Measurements from ENCODE around the gene SYT14. TPM values are rescaled to one million over a fixed set of nuclear protein-coding genes. Genes with fewer than 3 reads are reported as not detected.

The SYT14 gene
- total and polyA plus RNA-seq, 3 donors from 2014 or later: 3.4 to 11.3 (median 10.8) TPM

GRCh38 chr1:210123383-210123782 lies 185.4 kb downstream of the SYT14 start:
- intact Hi-C loops (cut with DNase I; ENCODE audit: low total_unique reads): no loop called here
- H3K4me3 ChIP-seq: no peak overlapping the region
- no peak for DNase-seq
- WGBS, 2 donors: 17 to 24% methylated on average over 1 of the region's 1 CpG
- no peaks in the 10 kb centered on the region for H3K27me3 ChIP-seq
- H3K9me3 ChIP-seq: no peaks in the 10 kb centered on the region
- H3K36me3 ChIP-seq (ENCODE audit: low read depth, missing control alignments): no peaks in the 10 kb centered on the region
- no peaks in the 10 kb centered on the region for H3K4me1 ChIP-seq
- TF ChIP-seq POLR2A (IDR thresholded peaks at IDR 0.05): no peak
- TF ChIP-seq, protein P1, sequence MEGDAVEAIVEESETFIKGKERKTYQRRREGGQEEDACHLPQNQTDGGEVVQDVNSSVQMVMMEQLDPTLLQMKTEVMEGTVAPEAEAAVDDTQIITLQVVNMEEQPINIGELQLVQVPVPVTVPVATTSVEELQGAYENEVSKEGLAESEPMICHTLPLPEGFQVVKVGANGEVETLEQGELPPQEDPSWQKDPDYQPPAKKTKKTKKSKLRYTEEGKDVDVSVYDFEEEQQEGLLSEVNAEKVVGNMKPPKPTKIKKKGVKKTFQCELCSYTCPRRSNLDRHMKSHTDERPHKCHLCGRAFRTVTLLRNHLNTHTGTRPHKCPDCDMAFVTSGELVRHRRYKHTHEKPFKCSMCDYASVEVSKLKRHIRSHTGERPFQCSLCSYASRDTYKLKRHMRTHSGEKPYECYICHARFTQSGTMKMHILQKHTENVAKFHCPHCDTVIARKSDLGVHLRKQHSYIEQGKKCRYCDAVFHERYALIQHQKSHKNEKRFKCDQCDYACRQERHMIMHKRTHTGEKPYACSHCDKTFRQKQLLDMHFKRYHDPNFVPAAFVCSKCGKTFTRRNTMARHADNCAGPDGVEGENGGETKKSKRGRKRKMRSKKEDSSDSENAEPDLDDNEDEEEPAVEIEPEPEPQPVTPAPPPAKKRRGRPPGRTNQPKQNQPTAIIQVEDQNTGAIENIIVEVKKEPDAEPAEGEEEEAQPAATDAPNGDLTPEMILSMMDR (IDR thresholded peaks at IDR 0.05): no peak
- no peak overlapping the region for H3K27ac ChIP-seq

- no peak for TF ChIP-seq POLR2A (IDR thresholded peaks at IDR 0.05)
- TF ChIP-seq, protein P1 (IDR thresholded peaks at IDR 0.05): no peak
- no peaks in the 10 kb centered on the region for H3K4me1 ChIP-seq
- intact Hi-C loops (cut with DNase I; ENCODE audit: low total_unique reads): no loop called here
- no peaks in the 10 kb centered on the region for H3K36me3 ChIP-seq (ENCODE audit: low read depth, missing control alignments)
- no peak overlapping the region for H3K4me3 ChIP-seq
- no peak overlapping the region for H3K27ac ChIP-seq
- no peaks in the 10 kb centered on the region for H3K9me3 ChIP-seq
- WGBS, 2 donors: 85 to 89% methylated on average over 2 of the region's 2 CpGs
- H3K27me3 ChIP-seq: no peaks in the 10 kb centered on the region
- DNase-seq: no peak
These were observed 186.0 kb downstream of the SYT14 start for GRCh38 chr1:210123924-210124589.

- H3K36me3 ChIP-seq (ENCODE audit: low read depth, missing control alignments): no peaks in the 10 kb centered on the region
- H3K27me3 ChIP-seq: no peaks in the 10 kb centered on the region
- no peak for TF ChIP-seq POLR2A (IDR thresholded peaks at IDR 0.05)
- TF ChIP-seq, protein P1 (IDR thresholded peaks at IDR 0.05): no peak
- no peaks in the 10 kb centered on the region for H3K4me1 ChIP-seq
- no peak overlapping the region for H3K27ac ChIP-seq
- intact Hi-C loops (cut with DNase I; ENCODE audit: low total_unique reads): no loop called here
- H3K4me3 ChIP-seq: no peak overlapping the region
- no peak for DNase-seq
- H3K9me3 ChIP-seq: no peaks in the 10 kb centered on the region
- WGBS, 2 donors: 56 to 78% methylated on average over 2 of the region's 2 CpGs
These were observed 186.7 kb downstream of the SYT14 start for GRCh38 chr1:210124736-210125135.

- intact Hi-C loops (cut with DNase I; ENCODE audit: low total_unique reads): no loop called here
- DNase-seq: no peak
- Histone ChIP-seq H3K27me3 (no peaks in the 10 kb centered on the region), H3K9me3 (no peaks in the 10 kb centered on the region), H3K4me1 (no peaks in the 10 kb centered on the region), H3K27ac (no peak overlapping the region), H3K36me3 (ENCODE audit: low read depth, missing control alignments) (no peaks in the 10 kb centered on the region), H3K4me3 (no peak overlapping the region)
- WGBS, 2 donors: 87 to 93% methylated on average over 4 of the region's 4 CpGs
- TF ChIP-seq, protein P1 (IDR thresholded peaks at IDR 0.05): no peak
- no peak for TF ChIP-seq POLR2A (IDR thresholded peaks at IDR 0.05)
These were observed 187.1 kb downstream of the SYT14 start for GRCh38 chr1:210125143-210125542.

DNA sequence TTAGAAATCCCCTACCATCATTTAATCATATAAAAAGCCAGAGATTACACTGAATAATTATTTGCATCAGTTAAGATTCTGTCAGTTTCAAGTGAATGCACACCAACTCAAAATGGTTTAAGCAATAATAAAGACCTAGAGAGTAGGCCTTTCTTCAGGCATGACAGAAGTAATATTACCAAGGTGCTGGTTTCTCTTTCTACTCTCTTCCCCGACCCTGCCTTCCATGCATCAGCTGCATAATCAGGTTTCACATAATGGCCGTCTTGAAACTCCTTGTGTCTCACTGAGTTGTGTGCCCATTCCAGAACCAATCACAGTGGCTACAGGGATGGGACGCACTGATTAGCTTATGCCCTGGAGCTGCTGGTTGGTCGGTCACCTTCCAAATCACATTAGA lies 191.1 kb downstream of the SYT14 start:
- Histone ChIP-seq H3K4me1 (no peaks in the 10 kb centered on the region), H3K4me3 (no peak overlapping the region), H3K36me3 (ENCODE audit: low read depth, missing control alignments) (no peaks in the 10 kb centered on the region), H3K9me3 (no peaks in the 10 kb centered on the region), H3K27me3 (no peaks in the 10 kb centered on the region), H3K27ac (no peak overlapping the region)
- DNase-seq: no peak
- no peak for TF ChIP-seq POLR2A (IDR thresholded peaks at IDR 0.05)
- TF ChIP-seq, protein P1 (IDR thresholded peaks at IDR 0.05): no peak
- WGBS, 2 donors: 85 to 86% methylated on average over 3 to 4 of the region's 4 CpGs
- intact Hi-C loops (cut with DNase I; ENCODE audit: low total_unique reads): no loop called here
